ENCODE measurements around the gene PWP2.
"Not testable (repeated sequence)": the region's sequence is repeated elsewhere in the genome, so short reads cannot be mapped to it uniquely, and the experiment has no call there.

The PWP2 gene

DNA sequence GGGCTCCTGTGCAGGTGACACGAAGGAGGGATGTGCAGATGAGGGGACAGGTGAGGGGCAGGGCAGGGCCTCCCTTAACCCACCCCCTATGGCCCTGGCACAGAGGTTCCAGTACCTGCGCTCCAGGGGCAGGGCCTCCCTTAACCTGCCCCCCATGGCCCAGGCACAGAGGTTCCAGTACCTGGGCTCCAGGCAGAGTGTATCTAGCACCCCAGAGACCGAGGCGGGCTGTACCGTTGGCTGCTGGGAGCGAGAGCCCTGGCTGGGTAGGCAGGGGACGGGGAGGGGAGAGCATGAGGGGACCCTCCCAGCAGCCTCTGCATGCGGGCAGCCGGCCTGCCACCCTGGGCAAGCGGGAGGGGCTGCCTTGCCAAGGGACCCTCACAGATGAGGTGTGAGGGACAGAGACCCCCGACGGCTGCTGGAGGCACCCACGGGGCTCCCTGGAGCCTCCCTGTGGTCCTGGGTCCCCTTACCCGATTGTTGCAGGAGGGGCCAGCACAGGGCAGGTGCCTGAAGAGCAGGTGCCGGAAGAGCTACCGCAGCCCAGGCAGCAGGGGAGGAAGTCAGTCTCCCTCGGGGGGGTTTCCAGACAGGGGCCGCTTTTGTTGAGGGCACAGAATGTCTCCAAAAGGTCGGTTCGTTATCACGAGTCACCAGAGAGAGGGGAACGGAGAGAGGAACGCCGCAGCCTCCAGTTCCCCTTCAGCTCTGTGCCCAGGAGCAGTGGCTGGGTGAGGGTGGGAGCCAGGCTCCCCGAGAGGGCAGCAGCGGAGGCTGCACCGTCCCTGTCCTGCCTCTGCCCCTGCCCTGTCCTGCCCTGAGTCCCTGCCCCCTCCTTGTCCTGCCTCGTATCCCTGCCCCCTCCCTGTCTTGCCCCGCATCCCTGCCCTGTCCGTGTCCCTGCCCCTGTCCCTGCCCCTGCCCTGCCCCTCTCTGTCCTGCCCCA, 52.4 kb downstream of the PWP2 start:
- in situ Hi-C loops (cut with HindIII; ENCODE audit: low pct_unique_long_range_greater_than_20kb, low sequenced_read_pairs); DNase-seq (ENCODE audit: low read depth in 1 of 2, low spot score in 1 of 2): not testable (repeated sequence)

DNA sequence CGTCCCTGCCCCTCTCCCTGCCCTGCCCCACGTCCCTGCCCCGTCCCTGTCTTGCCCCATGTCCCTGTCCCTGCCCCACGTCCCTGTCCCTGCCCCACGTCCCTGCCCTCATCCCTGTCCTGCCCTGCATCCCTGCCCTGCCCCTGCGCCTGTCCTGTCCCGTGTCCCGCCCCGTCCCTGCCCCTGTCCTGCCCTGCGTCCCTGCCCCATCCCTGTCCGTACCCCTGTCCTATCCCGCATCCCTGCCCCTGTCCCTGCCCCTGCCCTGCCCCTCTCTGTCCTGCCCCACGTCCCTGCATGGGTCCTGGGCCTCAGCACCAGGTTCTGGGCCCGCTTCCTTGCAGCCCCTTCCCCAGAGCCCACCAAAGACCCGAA, 53.1 kb downstream of the PWP2 start:
- in situ Hi-C loops (cut with HindIII; ENCODE audit: low pct_unique_long_range_greater_than_20kb, low sequenced_read_pairs); DNase-seq (ENCODE audit: low read depth in 1 of 2, low spot score in 1 of 2): not testable (repeated sequence)

DNA sequence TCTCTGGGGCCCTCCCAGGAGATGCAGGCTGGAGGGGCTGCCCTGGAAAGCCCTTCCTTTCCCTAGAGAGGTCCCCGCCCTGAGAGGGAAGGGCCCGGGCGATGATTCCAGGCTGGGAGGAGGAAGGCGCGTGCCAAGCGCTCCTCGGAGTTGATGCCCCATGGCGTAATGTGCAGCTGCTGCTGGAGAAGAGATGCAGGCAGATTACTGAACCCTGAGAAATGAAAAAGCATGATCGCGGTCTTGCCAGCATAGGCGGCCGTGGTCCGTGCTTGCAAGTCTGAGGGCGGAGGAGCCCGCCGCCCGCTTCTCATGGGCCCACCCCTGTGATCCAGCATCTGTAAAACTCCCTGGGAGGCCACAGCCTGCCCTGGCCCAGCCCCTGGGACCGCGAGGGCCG, 53.6 kb downstream of the PWP2 start:
- DNase-seq (ENCODE audit: low read depth in 1 of 2, low spot score in 1 of 2); in situ Hi-C loops (cut with HindIII; ENCODE audit: low pct_unique_long_range_greater_than_20kb, low sequenced_read_pairs): not testable (repeated sequence)

DNA sequence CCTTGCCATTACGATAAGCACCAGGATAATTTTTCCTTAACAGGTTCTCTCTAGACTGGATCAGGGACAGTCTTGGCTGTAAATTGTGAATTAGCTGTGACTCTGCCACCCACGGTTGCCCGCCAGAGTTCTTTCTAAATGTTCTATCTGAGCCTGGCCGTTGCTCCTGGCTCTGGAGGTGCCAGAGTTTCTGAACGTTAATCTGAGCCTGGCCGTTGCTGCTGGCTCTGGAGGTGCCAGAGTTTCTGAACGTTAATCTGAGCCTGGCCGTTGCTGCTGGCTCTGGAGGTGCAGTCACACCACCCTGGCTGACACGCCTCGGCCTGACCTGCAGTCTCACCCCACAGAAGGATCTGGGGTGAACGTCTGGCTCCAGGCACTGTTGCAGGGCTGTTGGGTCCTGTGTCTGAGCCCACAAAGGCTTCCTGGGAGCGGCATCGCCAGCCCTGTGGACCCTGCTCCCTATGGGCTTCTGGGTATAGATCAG, 56.0 kb downstream of the PWP2 start:
- in situ Hi-C loops (cut with HindIII; ENCODE audit: low pct_unique_long_range_greater_than_20kb, low sequenced_read_pairs); DNase-seq (ENCODE audit: low read depth in 1 of 2, low spot score in 1 of 2): not testable (repeated sequence)

DNA sequence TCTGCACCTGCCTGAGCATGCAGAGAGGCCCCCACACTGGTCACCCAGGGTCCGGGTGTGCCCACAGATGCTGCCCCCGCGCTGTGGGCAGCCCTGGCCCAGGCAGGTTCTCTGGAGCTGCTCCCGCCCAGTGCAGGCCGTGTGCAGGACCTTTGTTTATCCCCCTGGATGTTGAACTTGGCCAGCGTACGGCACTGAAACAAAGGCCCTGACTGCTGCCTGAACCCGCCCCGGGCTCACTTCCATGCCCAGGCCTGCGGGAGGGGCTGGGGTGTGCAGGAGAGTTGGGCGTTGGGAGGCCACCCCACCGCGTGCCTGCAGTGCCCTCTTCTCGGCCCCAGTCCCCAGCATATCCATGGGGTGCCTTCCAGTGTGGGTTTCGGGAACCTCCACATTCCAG, 58.7 kb downstream of the PWP2 start:
- in situ Hi-C loops (cut with HindIII; ENCODE audit: low pct_unique_long_range_greater_than_20kb, low sequenced_read_pairs); DNase-seq (ENCODE audit: low read depth in 1 of 2, low spot score in 1 of 2): not testable (repeated sequence)

DNA sequence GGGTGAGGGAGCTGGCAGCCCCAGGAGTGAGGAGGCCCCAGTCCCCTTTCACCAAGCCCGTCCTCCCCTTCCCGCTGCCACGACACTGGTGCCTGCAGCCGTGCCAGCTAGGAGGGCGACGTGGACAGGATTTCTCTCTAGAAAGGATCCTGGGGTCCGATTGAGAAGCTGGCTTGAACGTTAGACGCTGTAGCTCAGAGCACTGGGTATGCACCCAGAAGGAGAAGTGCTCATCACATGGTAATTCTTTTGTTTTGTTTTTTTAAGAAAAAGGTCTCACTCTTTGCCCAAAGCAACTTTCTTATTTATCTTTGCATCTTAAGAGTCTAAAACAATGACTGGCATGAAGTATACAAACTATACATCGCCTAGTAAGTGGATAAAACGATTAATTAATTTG, 60.3 kb downstream of the PWP2 start:
- in situ Hi-C loops (cut with HindIII; ENCODE audit: low pct_unique_long_range_greater_than_20kb, low sequenced_read_pairs): not testable (repeated sequence)

DNA sequence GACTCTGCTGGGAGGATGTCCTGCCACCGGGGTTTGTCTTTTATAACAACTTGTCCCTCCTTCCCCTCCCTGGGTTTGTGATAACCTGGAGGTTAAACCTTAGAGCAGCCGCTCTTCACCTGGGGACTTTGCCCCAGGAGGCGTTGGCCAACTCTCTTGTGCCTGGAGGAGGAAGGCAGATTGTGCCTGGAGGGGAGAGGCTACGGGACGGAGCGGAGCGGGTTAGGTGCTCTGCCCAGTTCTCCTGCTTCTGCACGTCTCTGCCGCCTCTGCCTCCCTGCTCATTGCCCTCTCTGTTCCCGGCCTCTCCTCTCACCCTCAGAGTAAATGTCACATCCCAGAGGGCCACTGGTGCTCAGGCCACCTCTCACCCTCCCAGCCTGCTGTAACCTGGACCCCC, 63.1 kb downstream of the PWP2 start:
- in situ Hi-C loops (cut with HindIII; ENCODE audit: low pct_unique_long_range_greater_than_20kb, low sequenced_read_pairs); DNase-seq (ENCODE audit: low read depth in 1 of 2, low spot score in 1 of 2): not testable (repeated sequence)

More for the DNA sequence above, 60.3 kb downstream of the PWP2 start:
- not testable (repeated sequence) for DNase-seq (ENCODE audit: low read depth in 1 of 2, low spot score in 1 of 2)

DNA sequence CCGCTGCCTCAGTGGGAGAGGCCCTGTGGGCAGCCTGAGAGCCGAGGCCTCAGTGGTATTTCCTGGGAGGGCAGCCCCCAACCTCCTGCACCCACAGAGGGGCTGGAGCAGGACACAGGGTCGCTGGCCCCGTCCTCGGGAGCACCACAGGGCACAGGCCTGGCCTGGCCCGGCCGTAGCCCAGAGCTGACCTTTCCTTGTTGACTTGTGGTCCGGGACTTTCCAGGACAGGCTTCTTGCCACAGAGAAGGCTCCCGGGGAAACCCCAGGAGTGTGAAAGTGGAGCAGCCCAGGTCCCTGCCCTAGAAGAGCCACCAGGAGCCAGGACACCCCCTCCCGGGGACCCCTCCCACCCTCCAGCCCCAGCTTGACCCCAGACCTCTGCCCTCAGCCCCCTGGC, 63.7 kb downstream of the PWP2 start:
- DNase-seq (ENCODE audit: low read depth in 1 of 2, low spot score in 1 of 2); in situ Hi-C loops (cut with HindIII; ENCODE audit: low pct_unique_long_range_greater_than_20kb, low sequenced_read_pairs): not testable (repeated sequence)

DNA sequence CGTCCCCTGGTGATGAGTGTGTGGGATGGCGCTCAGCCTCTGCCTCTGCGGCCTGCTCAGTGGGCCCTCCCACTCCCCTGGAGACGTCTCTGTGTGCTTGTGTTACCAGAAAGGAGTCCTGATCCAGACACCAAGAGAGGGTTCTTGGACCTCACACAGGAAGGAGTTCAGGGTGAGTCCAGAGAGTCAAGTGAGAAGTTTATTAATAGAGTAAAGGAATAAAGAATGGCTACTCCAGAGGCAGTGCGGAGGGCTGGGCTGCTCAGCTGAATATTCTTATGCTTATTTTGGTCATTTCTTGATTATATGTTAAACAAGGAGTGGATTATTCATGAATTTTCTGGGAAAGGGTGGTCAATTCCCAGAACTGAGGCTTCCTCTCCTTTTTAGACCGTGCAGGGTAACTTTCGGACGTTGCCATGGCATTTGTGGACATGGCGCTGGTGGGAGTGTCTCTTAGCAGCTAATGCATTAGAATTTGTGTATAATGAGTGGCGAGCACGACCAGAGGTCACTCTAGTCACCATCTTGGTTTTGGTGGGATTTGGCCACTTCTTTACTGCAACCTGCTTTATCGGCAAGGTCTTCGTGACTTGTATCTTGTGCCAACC, 64.9 kb downstream of the PWP2 start:
- in situ Hi-C loops (cut with HindIII; ENCODE audit: low pct_unique_long_range_greater_than_20kb, low sequenced_read_pairs); DNase-seq (ENCODE audit: low read depth in 1 of 2, low spot score in 1 of 2): not testable (repeated sequence)

DNA sequence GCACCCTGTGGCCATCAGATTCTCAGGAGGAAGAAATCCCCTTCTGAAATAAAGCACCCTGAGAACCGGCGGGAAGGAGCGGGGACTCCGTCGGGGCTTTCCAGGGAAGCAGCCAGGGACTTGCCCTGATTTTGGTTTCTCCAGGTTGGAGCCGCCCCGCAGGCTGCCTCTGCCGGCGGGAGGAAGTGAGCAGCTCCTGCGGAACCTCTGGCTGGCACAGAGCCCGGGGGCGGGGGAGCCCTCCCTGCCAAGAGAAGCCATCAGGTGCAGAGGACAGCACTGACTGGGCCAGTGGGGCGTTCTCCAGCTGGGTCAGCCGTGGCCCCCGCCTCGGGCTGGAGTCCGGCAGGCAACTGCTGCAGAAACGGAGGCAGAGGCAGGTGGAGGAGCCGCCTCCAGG, 65.5 kb downstream of the PWP2 start:
- DNase-seq (ENCODE audit: low read depth in 1 of 2, low spot score in 1 of 2); in situ Hi-C loops (cut with HindIII; ENCODE audit: low pct_unique_long_range_greater_than_20kb, low sequenced_read_pairs): not testable (repeated sequence)

DNA sequence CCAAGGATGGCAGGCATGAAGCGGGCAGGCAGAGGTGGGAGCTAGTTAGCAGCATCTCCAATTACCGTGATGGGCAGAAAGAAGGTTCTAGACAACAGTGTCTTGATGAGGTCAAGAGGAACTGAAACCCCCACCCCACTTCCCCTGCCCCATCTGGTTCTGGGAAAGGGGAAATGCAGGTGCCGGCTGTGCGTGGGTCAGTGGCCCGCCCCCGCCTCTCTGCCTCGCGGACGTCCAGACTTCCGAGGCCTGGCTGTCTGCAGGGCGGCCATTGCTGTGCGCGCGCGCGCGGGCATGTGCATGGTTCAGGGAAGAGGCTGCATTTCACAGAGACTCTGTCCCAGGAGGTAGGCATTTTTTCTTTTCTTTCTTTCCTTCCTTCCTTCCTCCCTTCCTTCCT, 68.0 kb downstream of the PWP2 start:
- DNase-seq (ENCODE audit: low read depth in 1 of 2, low spot score in 1 of 2); in situ Hi-C loops (cut with HindIII; ENCODE audit: low pct_unique_long_range_greater_than_20kb, low sequenced_read_pairs): not testable (repeated sequence)

DNA sequence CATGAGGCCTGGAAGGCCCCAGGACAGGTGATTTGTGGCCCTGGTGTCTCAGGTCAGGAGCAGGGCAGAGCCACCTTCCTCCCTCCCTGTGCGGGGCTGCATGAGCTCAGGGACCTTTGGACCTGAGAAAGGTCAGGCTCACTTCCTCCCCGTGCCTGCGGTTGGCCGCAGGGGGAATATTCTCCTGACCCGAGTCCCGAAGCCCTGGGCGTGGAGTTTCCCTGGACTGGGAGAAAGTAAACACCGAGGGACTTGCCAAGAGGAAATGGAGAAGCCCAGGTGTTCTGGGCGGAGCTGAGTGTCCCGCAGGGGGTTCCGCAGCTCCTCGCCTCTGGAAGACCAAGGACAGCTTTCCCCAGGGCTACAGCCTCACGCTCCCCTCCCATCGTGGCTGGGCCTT, 68.9 kb downstream of the PWP2 start:
- in situ Hi-C loops (cut with HindIII; ENCODE audit: low pct_unique_long_range_greater_than_20kb, low sequenced_read_pairs); DNase-seq (ENCODE audit: low read depth in 1 of 2, low spot score in 1 of 2): not testable (repeated sequence)

All from T47D (cell line).